Endometrial microvascular endothelial cells (primary cell): ENCODE data around the gene SLC6A8. TPM values are rescaled to one million over a fixed set of nuclear protein-coding genes. Genes with fewer than 3 reads are reported as not detected.
"Not testable (repeated sequence)": the region's sequence is repeated elsewhere in the genome, so short reads cannot be mapped to it uniquely, and the experiment has no call there.

ENCODE experiments used
- in situ Hi-C: cut with HindIII; loops from 2 replicates; pipeline ENCODE4 v1.10.0; 2017; ENCODE audit warnings: low sequenced_read_pairs, low pct_unique_long_range_greater_than_20kb; ENCODE audit errors: inconsistent ontology term
- total RNA-seq: library from RNA; depleted of rRNA; stranded (reverse); fragments of >200 nt; gene quantifications from one replicate; pipeline ENCODE4 v1.2.3, GENCODE V29; 2015; ENCODE audit errors: inconsistent ontology term

Gene SLC6A8
- total RNA-seq, 1 donor from 2014 or later, result 2.6 TPM

DNA sequence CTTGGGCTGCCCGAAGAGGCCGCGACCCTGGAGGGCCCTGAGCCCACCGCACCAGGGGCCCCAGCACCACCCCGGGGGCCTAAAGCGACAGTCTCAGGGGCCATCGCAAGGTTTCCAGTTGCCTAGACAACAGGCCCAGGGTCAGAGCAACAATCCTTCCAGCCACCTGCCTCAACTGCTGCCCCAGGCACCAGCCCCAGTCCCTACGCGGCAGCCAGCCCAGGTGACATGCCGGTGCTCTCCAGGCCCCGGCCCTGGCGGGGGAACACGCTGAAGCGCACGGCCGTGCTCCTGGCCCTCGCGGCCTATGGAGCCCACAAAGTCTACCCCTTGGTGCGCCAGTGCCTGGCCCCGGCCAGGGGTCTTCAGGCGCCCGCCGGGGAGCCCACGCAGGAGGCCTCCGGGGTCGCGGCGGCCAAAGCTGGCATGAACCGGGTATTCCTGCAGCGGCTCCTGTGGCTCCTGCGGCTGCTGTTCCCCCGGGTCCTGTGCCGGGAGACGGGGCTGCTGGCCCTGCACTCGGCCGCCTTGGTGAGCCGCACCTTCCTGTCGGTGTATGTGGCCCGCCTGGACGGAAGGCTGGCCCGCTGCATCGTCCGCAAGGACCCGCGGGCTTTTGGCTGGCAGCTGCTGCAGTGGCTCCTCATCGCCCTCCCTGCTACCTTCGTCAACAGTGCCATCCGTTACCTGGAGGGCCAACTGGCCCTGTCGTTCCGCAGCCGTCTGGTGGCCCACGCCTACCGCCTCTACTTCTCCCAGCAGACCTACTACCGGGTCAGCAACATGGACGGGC, 37.5 kb downstream of the SLC6A8 start:
- in situ Hi-C loops, result no loop called here

GRCh38 chrX:153725832-153726285, 38.1 kb downstream of the SLC6A8 start:
- in situ Hi-C loops, result no loop called here

GRCh38 chrX:153726286-153727122, 38.8 kb downstream of the SLC6A8 start:
- in situ Hi-C loops, result no loop called here

DNA sequence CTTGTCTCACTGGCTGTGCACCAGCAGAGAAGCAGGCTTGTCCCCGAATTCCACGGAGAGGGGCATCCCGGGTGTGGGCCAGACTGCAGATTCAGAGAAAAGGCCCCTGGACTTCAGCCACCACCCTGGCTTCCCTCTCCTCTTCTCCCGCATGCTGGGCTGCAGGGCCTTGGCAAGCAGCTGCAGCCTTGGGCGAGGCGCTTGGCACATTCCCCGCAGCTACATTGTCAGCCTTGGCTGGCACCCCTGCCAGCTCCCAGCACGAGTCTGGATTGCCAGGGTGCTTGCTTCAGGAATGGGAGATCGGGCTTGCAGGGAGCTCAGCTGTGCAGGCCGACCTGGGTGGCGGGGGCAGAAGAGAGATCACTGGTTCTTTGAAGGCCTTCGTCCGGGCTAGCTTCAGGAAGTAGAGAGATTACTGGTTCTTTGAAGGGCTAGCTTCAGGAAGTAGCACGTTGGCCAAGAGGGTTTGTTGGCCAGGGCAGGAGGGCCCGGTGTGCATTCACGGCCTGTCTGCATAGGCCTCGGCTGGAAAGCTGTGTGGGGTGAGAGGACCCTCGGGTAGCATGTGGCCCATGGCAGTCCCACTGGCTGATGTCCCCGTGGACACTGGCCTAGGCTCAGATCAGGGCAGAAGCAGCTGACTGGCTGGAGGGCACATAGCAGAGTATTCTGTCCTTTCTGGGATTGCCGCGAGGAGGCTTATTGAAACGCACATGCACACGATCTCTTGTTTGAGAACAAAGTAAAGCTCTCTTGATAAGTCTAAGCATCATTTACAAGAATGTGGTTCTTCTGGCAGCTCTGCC, 39.6 kb downstream of the SLC6A8 start:
- in situ Hi-C loops, result no loop called here

DNA sequence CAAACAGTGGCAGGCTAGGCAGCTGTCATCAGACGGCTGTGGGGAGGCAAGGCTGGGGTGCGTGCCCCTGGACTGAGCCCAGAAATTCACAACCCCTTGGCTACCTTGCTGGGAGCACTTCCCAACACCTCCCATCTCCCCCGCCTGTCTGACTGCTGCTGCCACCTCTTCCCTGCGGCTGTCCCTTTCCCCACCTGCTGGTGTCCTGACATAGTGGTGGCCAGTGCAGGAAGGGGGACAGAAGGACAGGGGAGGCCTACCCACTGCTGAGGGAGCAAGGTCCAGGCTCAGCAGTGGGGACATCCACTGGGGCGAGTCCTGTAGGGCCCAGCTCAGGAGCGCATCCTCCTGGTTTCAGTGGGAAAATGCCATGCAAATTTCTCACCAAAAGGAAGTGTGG, 40.4 kb downstream of the SLC6A8 start:
- in situ Hi-C loops, result no loop called here

DNA sequence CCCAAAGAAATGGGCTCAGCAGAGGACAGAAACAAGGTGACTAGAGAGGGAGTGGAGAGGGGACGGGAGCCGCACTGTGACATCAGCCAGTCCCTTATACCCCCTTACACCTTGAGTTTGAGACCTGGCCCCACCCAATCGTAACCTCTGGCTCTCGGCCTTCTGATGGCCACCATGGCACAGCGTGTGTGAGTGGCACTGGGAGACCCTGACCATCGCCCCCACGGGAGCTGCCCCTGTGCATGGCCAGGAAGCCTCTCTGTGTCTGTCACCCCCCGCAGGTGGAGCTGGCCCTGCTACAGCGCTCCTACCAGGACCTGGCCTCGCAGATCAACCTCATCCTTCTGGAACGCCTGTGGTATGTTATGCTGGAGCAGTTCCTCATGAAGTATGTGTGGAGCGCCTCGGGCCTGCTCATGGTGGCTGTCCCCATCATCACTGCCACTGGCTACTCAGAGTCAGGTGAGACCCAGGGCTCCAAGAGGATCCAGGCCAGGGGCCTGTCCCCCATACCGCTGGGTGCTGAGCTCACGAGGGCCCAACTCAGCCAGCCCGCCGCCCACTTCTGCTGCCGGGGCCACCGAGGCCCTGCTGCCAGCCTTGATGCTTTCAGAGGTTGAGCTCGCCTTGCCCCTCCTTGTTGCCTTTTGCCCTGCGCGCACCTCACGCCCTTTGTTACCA, 41.4 kb downstream of the SLC6A8 start:
- in situ Hi-C loops, result no loop called here

GRCh38 chrX:153730115-153730514, 42.4 kb downstream of the SLC6A8 start:
- in situ Hi-C loops, result not testable (repeated sequence)

GRCh38 chrX:153731117-153731844, 43.6 kb downstream of the SLC6A8 start:
- in situ Hi-C loops, result no loop called here

DNA sequence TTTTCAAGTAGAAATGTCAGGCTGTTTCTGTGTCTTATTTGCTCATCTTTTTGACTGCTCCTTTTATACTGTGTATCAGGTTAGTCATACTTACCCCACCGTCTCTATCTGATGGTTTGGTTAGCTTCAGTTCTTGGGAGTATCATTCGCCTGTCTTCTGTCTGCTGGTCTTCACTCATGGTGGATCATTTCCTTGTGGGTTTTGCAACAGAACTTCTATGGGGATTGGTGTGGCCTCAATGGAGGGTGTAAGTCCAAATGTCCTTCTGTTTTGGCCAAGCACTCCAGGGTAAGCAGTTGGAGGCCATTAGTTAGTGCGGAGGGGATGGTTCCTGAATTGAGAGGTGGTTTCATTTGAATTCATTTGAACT, 44.1 kb downstream of the SLC6A8 start:
- in situ Hi-C loops, result no loop called here

DNA sequence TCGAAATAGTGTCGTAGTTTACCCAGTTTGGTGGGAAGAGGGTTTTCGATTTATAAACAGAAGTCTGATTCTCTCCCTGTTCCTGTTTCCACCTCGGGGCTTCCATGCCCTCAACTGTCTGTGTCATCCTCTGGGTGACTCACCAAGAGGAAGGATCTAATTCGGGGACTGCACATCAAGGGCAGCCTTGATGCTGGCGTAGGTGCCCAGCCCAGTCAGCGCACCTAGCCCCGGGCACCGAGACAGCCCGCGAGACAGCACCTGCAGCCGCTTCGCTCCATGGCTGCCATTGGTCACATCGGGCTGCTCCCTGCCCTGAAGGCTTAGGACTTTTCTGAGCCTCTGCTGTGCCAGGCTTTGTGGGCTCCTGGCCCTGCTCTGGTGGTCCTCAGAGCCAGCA, 44.7 kb downstream of the SLC6A8 start:
- in situ Hi-C loops, result no loop called here

DNA sequence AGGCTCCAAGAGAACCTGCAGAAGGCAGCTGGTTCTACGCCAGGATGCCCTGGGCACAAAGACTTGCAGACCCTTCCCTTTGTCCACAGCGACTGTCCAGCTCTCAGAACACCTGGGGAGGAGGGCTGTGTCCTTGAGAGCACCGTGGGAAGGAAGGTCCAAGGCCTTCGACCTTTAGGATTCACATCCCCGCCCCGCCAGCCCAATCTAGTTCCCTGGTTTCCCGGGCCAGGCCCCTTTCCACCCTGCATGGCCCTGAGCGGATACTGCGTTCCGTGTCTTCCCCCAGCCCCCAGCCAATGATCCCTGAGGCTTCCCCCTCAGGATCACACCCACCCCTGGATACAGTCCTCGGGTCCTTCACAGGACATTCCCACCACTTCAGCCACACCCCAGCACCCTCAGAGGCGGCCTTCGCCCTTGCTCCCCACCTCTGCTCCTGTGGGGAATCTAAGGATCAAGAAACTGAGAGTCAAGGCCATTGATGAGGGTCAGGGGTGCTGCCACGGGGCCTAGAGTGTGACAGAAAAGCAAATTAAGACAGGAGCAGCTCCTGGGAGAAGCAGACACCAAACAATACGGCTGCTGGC, 46.0 kb downstream of the SLC6A8 start:
- in situ Hi-C loops, result no loop called here

DNA sequence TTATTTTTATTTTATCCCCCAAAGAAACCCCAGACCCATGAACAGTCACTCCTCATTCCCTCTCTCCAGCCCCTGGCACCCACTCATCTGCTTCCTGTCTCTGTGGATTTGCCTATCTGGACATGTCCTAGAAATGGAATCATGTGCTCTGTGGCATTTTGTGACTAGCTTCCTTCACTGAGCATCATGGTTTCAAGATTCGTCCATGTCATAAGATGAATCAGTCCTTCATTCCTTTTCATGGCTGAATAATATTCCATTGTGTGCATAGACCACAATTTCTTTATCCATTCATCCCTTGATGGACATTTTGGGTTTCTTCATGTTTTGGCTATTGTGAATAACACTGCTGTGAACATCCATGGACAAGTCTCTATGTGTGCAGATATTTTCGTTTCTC, 47.1 kb downstream of the SLC6A8 start:
- in situ Hi-C loops, result no loop called here

GRCh38 chrX:153735274-153735673, 47.5 kb downstream of the SLC6A8 start:
- in situ Hi-C loops, result no loop called here

GRCh38 chrX:153736071-153736820, 48.5 kb downstream of the SLC6A8 start:
- in situ Hi-C loops, result no loop called here

DNA sequence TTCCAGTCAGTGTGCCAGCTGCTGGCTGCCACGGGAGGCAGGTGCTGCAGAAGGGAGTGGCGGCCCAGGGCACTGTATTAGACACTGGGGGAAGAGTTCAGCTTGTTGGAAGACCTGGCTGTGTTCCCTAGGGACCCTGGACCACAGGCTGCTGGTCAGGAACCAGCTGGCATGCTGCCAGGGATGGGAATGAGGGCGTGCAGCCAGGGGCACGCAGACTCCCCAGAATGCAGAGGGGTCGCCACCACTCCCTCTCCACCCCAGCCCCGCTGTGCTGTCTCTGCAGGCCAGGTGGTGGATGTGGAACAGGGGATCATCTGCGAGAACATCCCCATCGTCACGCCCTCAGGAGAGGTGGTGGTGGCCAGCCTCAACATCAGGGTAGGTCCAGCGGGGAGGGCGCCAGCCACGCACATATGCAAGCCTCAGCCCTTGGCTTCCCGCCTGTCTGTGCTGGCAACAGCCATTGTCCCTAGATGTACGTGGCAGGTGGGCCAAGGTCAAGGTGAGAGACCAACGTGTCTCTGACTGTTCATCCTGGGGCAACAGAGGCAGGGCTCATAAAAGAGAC, 49.2 kb downstream of the SLC6A8 start:
- in situ Hi-C loops, result no loop called here

- in situ Hi-C loops, result no loop called here
These were observed 50.4 kb downstream of the SLC6A8 start for GRCh38 chrX:153738056-153738605.
